ENCODE results near the gene PC.

GRCh38 chr11:66915046-66915832 lies 42.9 kb downstream of the PC start:
- no peak for TF ChIP-seq CTCF (IDR thresholded peaks at IDR 0.05)
- no peak for TF ChIP-seq POLR2A (IDR thresholded peaks at IDR 0.05)

Measured in body of pancreas (tissue), 4 donors.